Measurements from ENCODE around the gene GABARAP.
"Not testable (repeated sequence)": the region's sequence is repeated elsewhere in the genome, so short reads cannot be mapped to it uniquely, and the experiment has no call there.

Gene GABARAP

GRCh38 chr17:7260651-7261378 lies 18.6 kb upstream of the GABARAP start:
- DNase-seq = peak; percentile 73

GRCh38 chr17:7260151-7260550 lies 17.9 kb upstream of the GABARAP start:
- DNase-seq = no peak

- no peak for DNase-seq
These were observed 17.3 kb upstream of the GABARAP start for GRCh38 chr17:7259555-7259889.

GRCh38 chr17:7258731-7259554 lies 16.7 kb upstream of the GABARAP start:
- no peak for DNase-seq

- no peak for DNase-seq
These were observed 14.7 kb upstream of the GABARAP start for GRCh38 chr17:7256766-7257456.

GRCh38 chr17:7254511-7254910 lies 12.3 kb upstream of the GABARAP start:
- DNase-seq = no peak

- no peak for DNase-seq
These were observed 10.8 kb upstream of the GABARAP start for GRCh38 chr17:7253082-7253481.

GRCh38 chr17:7252176-7253043 lies 10.2 kb upstream of the GABARAP start, which contains the start of gene ELP5:
ELP5 (plus strand) TSS chr17:7252215; CDS start chr17:7252551, 336 bp downstream.
- DNase-seq = peak; percentile 89

GRCh38 chr17:7251661-7252175 lies 9.5 kb upstream of the GABARAP start, which contains the start of gene CTDNEP1:
CTDNEP1 (minus strand) TSS chr17:7251734; CDS start chr17:7251296, 438 bp downstream.
- peak; percentile 94 for DNase-seq

GRCh38 chr17:7250695-7251627 lies 8.7 kb upstream of the GABARAP start:
- DNase-seq = no peak

- DNase-seq = no peak
These were observed 7.6 kb upstream of the GABARAP start for GRCh38 chr17:7249830-7250229.

GRCh38 chr17:7249214-7249613 lies 7.0 kb upstream of the GABARAP start:
- no peak for DNase-seq

- no peak for DNase-seq
These were observed 6.5 kb upstream of the GABARAP start for GRCh38 chr17:7248796-7249195.

GRCh38 chr17:7246779-7247178 lies 4.5 kb upstream of the GABARAP start:
- no peak for DNase-seq

- not testable (repeated sequence) for DNase-seq
These were observed 1.6 kb upstream of the GABARAP start for GRCh38 chr17:7243838-7244237.

- DNase-seq = no peak
These were observed 1.1 kb upstream of the GABARAP start for GRCh38 chr17:7243453-7243729.

GRCh38 chr17:7242717-7243452 lies 636 bp upstream of the GABARAP start:
- peak; percentile 94 for DNase-seq

- no peak for DNase-seq
These were observed 1.0 kb downstream of the GABARAP start for GRCh38 chr17:7241090-7241733.

- DNase-seq = no peak
These were observed 1.9 kb downstream of the GABARAP start for GRCh38 chr17:7240375-7240774.

Data from NCI-H510A (cell line).